Hepatocyte (in vitro differentiated cells): Measurements from ENCODE around the gene C19orf33.

Experiments
- EZH2 ChIP-seq: fragments of 200-600 bp; sonication (generic); IDR thresholded peaks from 2 replicates; pipeline ENCODE4 v1.6.1; 2016; ENCODE audit warnings: antibody characterized with exemption, mild to moderate bottlenecking, borderline replicate concordance
- TF ChIP-seq, protein P1 (sequence below): fragments of 200-600 bp; sonication (generic); IDR thresholded peaks from 2 replicates; pipeline ENCODE4 v1.5.1; 2016; ENCODE audit warnings: antibody characterized with exemption, mild to moderate bottlenecking; ENCODE audit not compliant: poor library complexity

- TF ChIP-seq, protein P1, sequence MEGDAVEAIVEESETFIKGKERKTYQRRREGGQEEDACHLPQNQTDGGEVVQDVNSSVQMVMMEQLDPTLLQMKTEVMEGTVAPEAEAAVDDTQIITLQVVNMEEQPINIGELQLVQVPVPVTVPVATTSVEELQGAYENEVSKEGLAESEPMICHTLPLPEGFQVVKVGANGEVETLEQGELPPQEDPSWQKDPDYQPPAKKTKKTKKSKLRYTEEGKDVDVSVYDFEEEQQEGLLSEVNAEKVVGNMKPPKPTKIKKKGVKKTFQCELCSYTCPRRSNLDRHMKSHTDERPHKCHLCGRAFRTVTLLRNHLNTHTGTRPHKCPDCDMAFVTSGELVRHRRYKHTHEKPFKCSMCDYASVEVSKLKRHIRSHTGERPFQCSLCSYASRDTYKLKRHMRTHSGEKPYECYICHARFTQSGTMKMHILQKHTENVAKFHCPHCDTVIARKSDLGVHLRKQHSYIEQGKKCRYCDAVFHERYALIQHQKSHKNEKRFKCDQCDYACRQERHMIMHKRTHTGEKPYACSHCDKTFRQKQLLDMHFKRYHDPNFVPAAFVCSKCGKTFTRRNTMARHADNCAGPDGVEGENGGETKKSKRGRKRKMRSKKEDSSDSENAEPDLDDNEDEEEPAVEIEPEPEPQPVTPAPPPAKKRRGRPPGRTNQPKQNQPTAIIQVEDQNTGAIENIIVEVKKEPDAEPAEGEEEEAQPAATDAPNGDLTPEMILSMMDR: no peak
- no peak for TF ChIP-seq EZH2
Measured at GRCh38 chr19:38255383-38256014, 48.6 kb upstream of the C19orf33 start.
